Neutrophil (primary cell): ENCODE results near the gene C12orf57.

ENCODE experiments used
- H3K27ac ChIP-seq: fragments of 200-600 bp; sonication (generic); 2 replicates; pipeline ENCODE4 v1.5.1; 2016; ENCODE audit warnings: mild to moderate bottlenecking, moderate library complexity
- H3K27me3 ChIP-seq: fragments of 200-600 bp; sonication (generic); 2 replicates; pipeline ENCODE4 v1.6.0; 2016; ENCODE audit warnings: mild to moderate bottlenecking
- H3K36me3 ChIP-seq: fragments of 200-600 bp; sonication (generic); 2 replicates; pipeline ENCODE4 v1.5.1; 2017
- H3K4me1 ChIP-seq, 2 experiments: fragments of 200-600 bp in 1 of 2; sonication (generic) in 1 of 2; 1 replicate in 1 of 2; 2 replicates in 1 of 2; pipeline versions ENCODE4 v1.5.1 to v1.6.1; 2013 to 2016; ENCODE audit warnings: low read depth in 1 of 2, low read length in 1 of 2, mild to moderate bottlenecking in 1 of 2, moderate library complexity in 1 of 2; ENCODE audit not compliant: control insufficient read depth in 1 of 2, insufficient read depth in 1 of 2
- H3K4me3 ChIP-seq, 2 experiments: fragments of 200-600 bp in 1 of 2; sonication (generic) in 1 of 2; 1 replicate in 1 of 2; 2 replicates in 1 of 2; pipeline ENCODE4 v1.5.1; 2013 to 2016; ENCODE audit warnings: low read depth in 1 of 2, low read length in 1 of 2, mild to moderate bottlenecking in 1 of 2, moderate library complexity in 1 of 2
- H3K9me3 ChIP-seq: fragments of 200-600 bp; sonication (generic); 2 replicates; pipeline ENCODE4 v1.5.1; 2016
- TF ChIP-seq, protein P1 (sequence below): fragments of 200-600 bp; sonication (generic); IDR thresholded peaks from 2 replicates; pipeline ENCODE4 v1.5.1; 2016; ENCODE audit warnings: antibody characterized with exemption

Gene C12orf57

DNA sequence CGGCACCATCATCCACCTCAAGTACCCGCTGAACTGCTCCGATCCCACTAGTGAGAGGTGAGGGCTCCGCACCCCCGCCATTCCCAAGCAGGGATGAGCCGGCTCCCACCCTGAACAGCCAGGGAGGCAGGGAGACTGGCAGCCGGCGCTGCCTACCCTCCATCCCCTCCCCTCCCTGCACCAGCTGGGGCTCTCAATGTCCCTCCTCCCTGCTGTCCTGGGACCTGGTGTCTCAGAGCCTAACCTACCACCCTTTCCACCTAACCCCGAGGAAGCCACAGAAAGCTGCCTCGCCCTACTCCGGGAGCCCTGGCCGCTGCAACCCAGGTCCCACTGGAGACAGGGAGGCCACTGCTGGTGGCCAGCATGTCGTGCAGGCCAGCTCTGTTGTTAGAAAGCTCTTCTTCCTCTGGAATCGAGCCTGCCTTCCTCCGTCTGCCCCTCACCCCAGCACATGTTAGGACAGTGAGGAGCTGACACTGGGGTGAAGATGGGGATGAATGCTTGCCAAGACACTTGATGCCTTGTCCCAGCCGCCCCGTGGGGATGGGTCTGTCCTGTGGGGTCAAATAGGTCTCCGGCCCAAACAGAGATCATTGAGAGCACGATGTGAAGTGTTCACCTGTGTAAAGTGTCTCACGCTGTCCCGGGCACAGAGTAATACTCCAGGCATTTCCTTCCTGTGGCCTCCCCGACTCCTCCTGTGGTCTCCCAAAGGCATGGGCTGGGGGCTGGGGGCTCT lies 8.5 kb downstream of the C12orf57 start:
- peak overlapping the region; percentile 88 to 97 for H3K4me3 ChIP-seq
- H3K9me3 ChIP-seq: no peaks in the 10 kb centered on the region
- TF ChIP-seq, protein P1, sequence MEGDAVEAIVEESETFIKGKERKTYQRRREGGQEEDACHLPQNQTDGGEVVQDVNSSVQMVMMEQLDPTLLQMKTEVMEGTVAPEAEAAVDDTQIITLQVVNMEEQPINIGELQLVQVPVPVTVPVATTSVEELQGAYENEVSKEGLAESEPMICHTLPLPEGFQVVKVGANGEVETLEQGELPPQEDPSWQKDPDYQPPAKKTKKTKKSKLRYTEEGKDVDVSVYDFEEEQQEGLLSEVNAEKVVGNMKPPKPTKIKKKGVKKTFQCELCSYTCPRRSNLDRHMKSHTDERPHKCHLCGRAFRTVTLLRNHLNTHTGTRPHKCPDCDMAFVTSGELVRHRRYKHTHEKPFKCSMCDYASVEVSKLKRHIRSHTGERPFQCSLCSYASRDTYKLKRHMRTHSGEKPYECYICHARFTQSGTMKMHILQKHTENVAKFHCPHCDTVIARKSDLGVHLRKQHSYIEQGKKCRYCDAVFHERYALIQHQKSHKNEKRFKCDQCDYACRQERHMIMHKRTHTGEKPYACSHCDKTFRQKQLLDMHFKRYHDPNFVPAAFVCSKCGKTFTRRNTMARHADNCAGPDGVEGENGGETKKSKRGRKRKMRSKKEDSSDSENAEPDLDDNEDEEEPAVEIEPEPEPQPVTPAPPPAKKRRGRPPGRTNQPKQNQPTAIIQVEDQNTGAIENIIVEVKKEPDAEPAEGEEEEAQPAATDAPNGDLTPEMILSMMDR: no peak
- H3K4me1 ChIP-seq: peaks cover 66 to 85% of the 10 kb centered on the region in 2 experiments
- peak overlapping the region; percentile 99 for H3K27ac ChIP-seq
- no peaks in the 10 kb centered on the region for H3K27me3 ChIP-seq
- H3K36me3 ChIP-seq: peaks cover 50% of the 10 kb centered on the region

DNA sequence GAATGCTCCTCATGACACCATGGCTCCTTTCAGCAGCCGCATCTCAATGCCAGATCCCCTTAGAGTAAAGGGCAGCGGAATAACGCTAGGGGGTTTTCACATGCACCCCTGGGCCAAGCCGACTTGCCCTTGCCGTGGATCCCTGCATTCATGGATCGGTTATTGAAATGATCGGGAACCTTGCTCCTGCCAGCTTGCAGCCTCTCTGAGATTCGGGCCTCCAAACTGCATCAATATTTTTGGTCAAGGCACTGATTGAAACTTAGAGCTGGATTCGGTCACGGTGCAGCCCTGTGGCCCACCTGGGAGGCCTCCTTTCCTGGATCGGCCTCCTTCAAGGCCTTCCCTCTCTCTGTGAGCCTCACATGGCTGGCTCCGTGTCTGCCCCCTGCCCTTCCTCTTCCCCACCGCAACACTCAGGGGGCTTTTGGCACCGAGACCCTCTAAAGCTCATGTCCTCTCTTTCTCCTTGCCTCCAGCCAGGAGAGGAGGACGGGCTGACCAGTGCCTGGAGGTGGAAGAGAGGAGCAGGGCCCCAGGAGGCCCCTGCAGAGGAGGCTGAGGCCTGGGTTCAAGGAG lies 9.1 kb downstream of the C12orf57 start:
- Histone ChIP-seq H3K27ac (peak overlapping the region; percentile 99), H3K4me3 (peak overlapping the region; percentile 88 to 97), H3K4me1 (peaks cover 66 to 85% of the 10 kb centered on the region in 2 experiments), H3K36me3 (peaks cover 56% of the 10 kb centered on the region), H3K27me3 (no peaks in the 10 kb centered on the region), H3K9me3 (no peaks in the 10 kb centered on the region)
- TF ChIP-seq, protein P1: no peak

DNA sequence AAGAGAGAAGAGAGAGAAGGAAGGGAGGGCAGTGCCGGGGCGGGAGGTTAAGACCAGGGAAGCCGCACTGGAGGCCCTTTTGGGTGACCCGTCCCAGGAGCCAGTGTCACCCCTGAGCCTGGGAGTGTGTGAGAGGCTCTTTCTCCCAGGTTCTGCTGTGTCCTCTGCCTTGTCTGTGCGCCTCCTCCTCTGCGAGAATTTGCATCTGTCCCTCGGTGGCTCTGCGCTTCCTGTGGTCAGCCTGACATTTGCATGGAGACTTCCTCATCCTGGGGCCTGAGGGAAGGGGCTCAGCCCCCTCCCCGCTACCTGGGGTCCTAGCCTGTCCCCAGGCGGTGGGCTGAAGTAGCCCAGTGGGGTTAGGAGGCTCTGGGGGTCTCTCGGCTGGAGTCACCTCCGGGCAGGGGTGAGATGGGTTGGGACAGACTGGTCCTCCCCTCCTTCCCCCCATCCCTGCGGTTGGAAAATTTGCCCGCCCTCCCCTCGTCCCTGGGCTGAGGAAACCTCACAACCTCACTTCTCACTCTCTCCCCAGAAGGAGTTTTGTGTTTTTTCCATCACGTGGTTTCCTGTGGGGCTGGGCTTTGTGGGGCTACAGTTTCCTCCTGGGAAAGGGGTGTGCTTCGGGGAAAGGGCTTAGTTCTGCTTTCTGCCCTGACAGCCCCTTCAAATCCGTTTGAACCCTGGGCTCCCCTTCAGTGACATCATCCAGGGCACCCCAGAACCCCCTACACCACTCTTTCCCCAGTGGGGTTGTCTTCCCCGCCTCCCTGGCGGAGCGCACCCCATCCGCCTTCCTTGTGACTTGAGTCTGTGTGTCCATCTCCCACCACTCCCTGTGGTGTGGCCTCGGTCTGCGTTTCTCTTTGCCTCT lies 9.9 kb downstream of the C12orf57 start:
- H3K27me3 ChIP-seq: no peaks in the 10 kb centered on the region
- TF ChIP-seq, protein P1: no peak
- peaks cover 64% of the 10 kb centered on the region for H3K36me3 ChIP-seq
- peak overlapping the region; percentile 88 to 97 for H3K4me3 ChIP-seq
- H3K4me1 ChIP-seq: peaks cover 71 to 85% of the 10 kb centered on the region in 2 experiments
- peak overlapping the region; percentile 99 for H3K27ac ChIP-seq
- no peaks in the 10 kb centered on the region for H3K9me3 ChIP-seq

- TF ChIP-seq, protein P1: no peak
- Histone ChIP-seq H3K9me3 (no peaks in the 10 kb centered on the region), H3K4me3 (peak overlapping the region; percentile 88 to 97), H3K4me1 (peaks cover 72 to 85% of the 10 kb centered on the region in 2 experiments), H3K36me3 (peaks cover 72% of the 10 kb centered on the region), H3K27me3 (no peaks in the 10 kb centered on the region), H3K27ac (peak overlapping the region; percentile 99)
Observed at GRCh38 chr12:6954316-6955107, 10.7 kb downstream of the C12orf57 start.
